H1 (cell line): Measurements from ENCODE around the gene KIF26B. TPM values are rescaled to one million over a fixed set of nuclear protein-coding genes. Genes with fewer than 3 reads are reported as not detected.

Source experiments
- CTCF ChIA-PET: fragments of 300-600 bp; sonication (Branson Sonifier 250); formaldehyde crosslinking; loops from one replicate; lab custom pipeline; 2021; ENCODE audit not compliant: partially characterized antibody; lab: Charles Lee
- POLR2A ChIA-PET: fragments of 300-600 bp; sonication (Branson Sonifier 250); formaldehyde crosslinking; loops from one replicate; lab custom pipeline; 2021; ENCODE audit warnings: inconsistent platforms; ENCODE audit not compliant: partially characterized antibody; lab: Charles Lee
- DNase-seq, 2 experiments: peaks; one replicate each; pipeline versions ENCODE4 v3.0.0 to v3.0.0-alpha.2; 2010 to 2022; ENCODE audit warnings: low spot score in 2 of 2, low read depth in 1 of 2, mixed read lengths in 1 of 2
- FAIRE-seq: peaks from 2 replicates; lab custom pipeline; 2011; peaks lifted over from hg19 to GRCh38; lab: Jason Lieb, UNC
- H2AFZ ChIP-seq: 2 replicates; pipeline ENCODE4 v1.8.1; 2012; ENCODE audit warnings: low read length, inconsistent platforms
- H2AK5ac ChIP-seq: 2 replicates; pipeline ENCODE4 v1.6.1; 2013; ENCODE audit warnings: low read depth, low read length
- H2BK120ac ChIP-seq: replicated peaks from 2 replicates; pipeline ENCODE3; 2013; ENCODE audit warnings: low read depth, low read length, inconsistent platforms
- H2BK12ac ChIP-seq: 2 replicates; pipeline ENCODE4 v1.6.1; 2013; ENCODE audit warnings: low read depth, low read length
- H2BK15ac ChIP-seq: 2 replicates; pipeline ENCODE4 v1.6.1; 2013; ENCODE audit warnings: low read length
- H2BK20ac ChIP-seq: 2 replicates; pipeline ENCODE4 v1.6.1; 2013; ENCODE audit warnings: low read length
- H2BK5ac ChIP-seq: 2 replicates; pipeline ENCODE4 v1.6.1; 2013; ENCODE audit warnings: low read depth, low read length
- H3K14ac ChIP-seq: 2 replicates; pipeline ENCODE4 v1.6.1; 2013; ENCODE audit warnings: inconsistent platforms; ENCODE audit not compliant: insufficient read length
- H3K18ac ChIP-seq: 2 replicates; pipeline ENCODE4 v1.6.1; 2013; ENCODE audit warnings: low read length; ENCODE audit errors: extremely low read depth
- H3K23ac ChIP-seq: 2 replicates; pipeline ENCODE4 v1.6.1; 2013; ENCODE audit warnings: inconsistent platforms; ENCODE audit not compliant: insufficient read length
- H3K23me2 ChIP-seq: 2 replicates; pipeline ENCODE4 v1.6.1; 2013; ENCODE audit warnings: low read depth, low read length
- H3K27ac ChIP-seq: 2 replicates; pipeline ENCODE4 v1.6.1; 2011; ENCODE audit warnings: low read depth, low read length, inconsistent platforms
- H3K27me3 ChIP-seq, 4 experiments: replicated peaks in 1 of 4; 1 replicate in 1 of 4; 2 replicates in 3 of 4; pipeline versions ENCODE4 v1.6.1 to v1.8.1; 2011 to 2013; ENCODE audit warnings: low read length in 3 of 4, mild to moderate bottlenecking in 3 of 4, inconsistent platforms in 2 of 4, mixed read lengths in 2 of 4, moderate library complexity in 1 of 4; ENCODE audit not compliant: control insufficient read depth in 3 of 4, insufficient read depth in 3 of 4; ENCODE audit errors: extremely low read depth in 1 of 4
- H3K36me3 ChIP-seq, 4 experiments: 2 replicates each; pipeline versions ENCODE4 v1.6.1 to v1.8.1; 2011 to 2013; ENCODE audit warnings: mild to moderate bottlenecking in 4 of 4, low read length in 3 of 4, moderate library complexity in 2 of 4, control low read depth in 1 of 4, inconsistent platforms in 1 of 4; ENCODE audit not compliant: insufficient read depth in 4 of 4, control insufficient read depth in 2 of 4
- H3K4ac ChIP-seq: replicated peaks from 2 replicates; pipeline ENCODE3; 2013; ENCODE audit warnings: low read length, low read depth, mixed read lengths, inconsistent platforms; ENCODE audit not compliant: insufficient read length
- H3K4me1 ChIP-seq, 4 experiments: replicated peaks in 1 of 4; 1 replicate in 1 of 4; 2 replicates in 3 of 4; pipeline versions ENCODE4 v1.6.1 to v1.8.1; 2011 to 2013; ENCODE audit warnings: low read length in 3 of 4, inconsistent platforms in 2 of 4, mixed read lengths in 1 of 4; ENCODE audit not compliant: insufficient read depth in 4 of 4, control insufficient read depth in 3 of 4
- H3K4me2 ChIP-seq, 2 experiments: 2 replicates each; pipeline versions ENCODE4 v1.6.1 to v1.8.1; 2011 to 2013; ENCODE audit warnings: low read depth in 2 of 2, low read length in 2 of 2, control low read depth in 1 of 2, inconsistent platforms in 1 of 2, mild to moderate bottlenecking in 1 of 2; ENCODE audit not compliant: insufficient read depth in 1 of 2
- H3K4me3 ChIP-seq, 4 experiments: fragments of 200-600, 300-600 bp in 1 of 4; sonication (generic), shearing (Covaris generic), sonication (Bioruptor Twin) in 1 of 4; 2 replicates each; pipeline versions ENCODE4 v1.5.1 to v1.8.1; 2011 to 2016; ENCODE audit warnings: low read length in 4 of 4, low read depth in 3 of 4, control low read depth in 2 of 4, inconsistent platforms in 2 of 4, mild to moderate bottlenecking in 2 of 4, mixed read lengths in 1 of 4, moderate library complexity in 1 of 4; ENCODE audit not compliant: insufficient read depth in 2 of 4; ENCODE audit errors: extremely low read depth in 1 of 4
- H3K56ac ChIP-seq: replicated peaks from 2 replicates; pipeline ENCODE3; 2013; ENCODE audit warnings: low read depth, mild to moderate bottlenecking, mixed read lengths, low read length, inconsistent platforms; ENCODE audit not compliant: insufficient read length
- H3K79me1 ChIP-seq: 2 replicates; pipeline ENCODE4 v1.6.1; 2013; ENCODE audit warnings: low read depth, low read length, control low read depth
- H3K79me2 ChIP-seq, 2 experiments: 2 replicates each; pipeline versions ENCODE4 v1.6.1 to v1.8.1; 2012 to 2013; ENCODE audit warnings: low read length in 2 of 2, mild to moderate bottlenecking in 2 of 2, inconsistent platforms in 1 of 2; ENCODE audit not compliant: insufficient read depth in 2 of 2, control insufficient read depth in 1 of 2
- H3K9ac ChIP-seq, 4 experiments: replicated peaks in 1 of 4; 1 replicate in 1 of 4; 2 replicates in 3 of 4; pipeline versions ENCODE4 v1.6.1 to v1.8.1; 2011 to 2013; ENCODE audit warnings: low read depth in 3 of 4, low read length in 3 of 4, control low read depth in 2 of 4, mild to moderate bottlenecking in 2 of 4, moderate library complexity in 2 of 4, inconsistent platforms in 1 of 4; ENCODE audit errors: extremely low read depth in 1 of 4
- H3K9me3 ChIP-seq, 2 experiments: 2 replicates each; pipeline versions ENCODE4 v1.6.1 to v1.8.1; 2012 to 2013; ENCODE audit warnings: mild to moderate bottlenecking in 2 of 2, moderate library complexity in 2 of 2, control low read depth in 1 of 2, inconsistent platforms in 1 of 2, low read depth in 1 of 2, low read length in 1 of 2, mixed read lengths in 1 of 2; ENCODE audit not compliant: insufficient read depth in 2 of 2
- H4K20me1 ChIP-seq, 2 experiments: replicated peaks in 1 of 2; 2 replicates each; pipeline versions ENCODE3 to v1.8.1; 2011 to 2013; ENCODE audit warnings: inconsistent platforms in 2 of 2, low read length in 2 of 2, mild to moderate bottlenecking in 1 of 2; ENCODE audit not compliant: insufficient read depth in 2 of 2, control insufficient read depth in 1 of 2
- H4K5ac ChIP-seq: 2 replicates; pipeline ENCODE4 v1.6.1; 2013; ENCODE audit warnings: low read length, low read depth, mixed read lengths, inconsistent platforms; ENCODE audit not compliant: insufficient read length
- H4K8ac ChIP-seq: 2 replicates; pipeline ENCODE4 v1.8.0; 2013; ENCODE audit warnings: mild to moderate bottlenecking, moderate library complexity, low read length, inconsistent platforms; ENCODE audit not compliant: insufficient read depth; ENCODE audit errors: extremely low read depth
- H4K91ac ChIP-seq: replicated peaks from 2 replicates; pipeline ENCODE3; 2013; ENCODE audit warnings: low read length, mixed read lengths, inconsistent platforms; ENCODE audit not compliant: insufficient read length
- BRCA1 ChIP-seq: IDR thresholded peaks from 2 replicates; pipeline ENCODE4 v1.6.1; 2012; ENCODE audit warnings: low read depth, low read length, improper control_type of control experiment
- JUN ChIP-seq: IDR thresholded peaks from 2 replicates; pipeline ENCODE4 v1.6.1; 2011; ENCODE audit warnings: low read depth, mild to moderate bottlenecking, improper control_type of control experiment, low read length
- JUND ChIP-seq: IDR thresholded peaks from 2 replicates; pipeline ENCODE4 v1.6.1; 2011; ENCODE audit warnings: mild to moderate bottlenecking, improper control_type of control experiment, low read length
- WGBS, 2 experiments: shearing (Covaris generic) in 1 of 2; methylation state at CpG; one replicate each; pipeline versions ENCODE4 v1.1.6 to v1.1.7; 2013 to 2015; ENCODE audit warnings: low lambda C conversion rate in 2 of 2, mixed read lengths in 2 of 2, inconsistent platforms in 1 of 2, low coverage in 1 of 2, missing lambda C conversion rate in 1 of 2; ENCODE audit not compliant: insufficient replicate concordance in 2 of 2, insufficient coverage in 1 of 2, insufficient read length in 1 of 2; ENCODE audit errors: extremely low coverage in 1 of 2, missing lambda C conversion rate in 1 of 2; 5-methylcytosine and 5-hydroxymethylcytosine counted together
- polyA plus RNA-seq, 7 experiments: library from polyadenylated mRNA; depleted of rRNA in 3 of 7; stranded (reverse) in 5 of 7; unstranded in 2 of 7; fragments of >200 nt in 5 of 7; fragments of 200-250 nt in 2 of 7; gene quantifications; 1 replicate in 5 of 7; 2 replicates in 1 of 7; 4 replicates in 1 of 7; pipeline versions ENCODE4 v1.2.1 to v1.2.3, GENCODE V29; 2011 to 2013; ENCODE audit warnings: missing spikeins in 2 of 7, mixed read lengths in 2 of 7
- total RNA-seq: library from RNA; stranded (reverse); fragmentation: NEBNext Ultra II Directional; extraction: Animal tissue kit (Norgen Biotek cat#: 25700); gene quantifications from 2 replicates; pipeline ENCODE4 v1.2.1, GENCODE V29; 2021

The KIF26B gene
- total and polyA plus RNA-seq, 2 of the 8 experiments (the other 6 are each of a cell fraction or from before 2014, with no cell fraction given): 0.06 to 0.28 TPM

DNA sequence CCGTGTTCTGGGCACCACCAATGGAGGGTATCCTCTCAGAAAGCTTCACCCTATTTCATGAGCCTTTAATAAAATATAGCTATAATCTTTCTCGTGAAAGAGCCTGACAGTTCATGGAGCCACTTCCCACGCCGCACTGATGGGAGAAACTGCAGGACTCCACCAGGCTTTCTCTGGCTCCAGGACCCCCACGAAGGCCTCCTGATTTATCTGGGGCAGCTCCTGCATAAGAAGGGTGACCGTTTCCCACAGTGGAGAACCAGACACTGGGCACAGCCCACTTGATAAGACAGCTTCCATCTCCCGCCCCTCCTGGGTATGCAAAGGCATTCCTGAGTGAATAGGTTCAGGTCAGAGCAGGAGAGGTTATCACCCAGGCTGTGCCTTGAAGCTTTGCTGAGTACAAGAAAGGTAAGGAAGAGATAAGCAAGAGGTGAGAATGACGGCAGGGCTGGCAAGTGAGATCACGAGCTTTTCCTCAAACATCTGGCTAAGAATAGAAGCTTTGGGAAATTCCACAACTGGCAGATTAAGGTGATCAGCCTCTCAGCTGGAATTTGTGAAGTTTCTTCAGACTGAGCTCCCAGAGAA lies 499.8 kb downstream of the KIF26B start:
- no peaks in the 10 kb centered on the region for H3K36me3 ChIP-seq
- no peak overlapping the region; a peak in 1 of 4 replicates for H3K4me2 ChIP-seq
- H2BK15ac ChIP-seq: no peak overlapping the region
- H4K5ac ChIP-seq: no peak overlapping the region
- FAIRE-seq: no peak
- ChIA-PET POLR2A (interaction anchor here (0.5 kb wide), 1 partner anchor 519 kb away, joined by 3 read pairs; no protein-coding TSS in a partner anchor), CTCF (interaction anchor here (0.6 kb wide), 1 partner anchor 292 kb away, joined by 3 read pairs; no protein-coding TSS in a partner anchor)
- no peak for DNase-seq
- no peak overlapping the region for H2BK12ac ChIP-seq
- no peaks in the 10 kb centered on the region for H4K20me1 ChIP-seq
- H3K27me3 ChIP-seq: no peaks in the 10 kb centered on the region
- no peak overlapping the region for H2AFZ ChIP-seq
- no peaks in the 10 kb centered on the region for H3K79me2 ChIP-seq
- no peak overlapping the region for H3K9ac ChIP-seq
- no peak overlapping the region for H3K14ac ChIP-seq
- H2BK5ac ChIP-seq: no peak overlapping the region
- no peak overlapping the region for H3K23ac ChIP-seq
- peaks cover 4 to 8% of the 10 kb centered on the region in 2 experiments; a peak in 3 of 4 replicates for H3K9me3 ChIP-seq
- no peaks in the 10 kb centered on the region for H3K79me1 ChIP-seq
- no peaks in the 10 kb centered on the region for H3K23me2 ChIP-seq
- H3K4me1 ChIP-seq: peaks cover 2 to 5% (median 3%) of the 10 kb centered on the region in 4 experiments; a peak in 3 of 7 replicates
- no peak overlapping the region for H2AK5ac ChIP-seq
- H3K18ac ChIP-seq: no peak overlapping the region
- H3K4me3 ChIP-seq: no peak overlapping the region
- H3K27ac ChIP-seq: no peak overlapping the region
- H2BK120ac ChIP-seq: no peak overlapping the region
- H3K56ac ChIP-seq: no peak overlapping the region
- H4K91ac ChIP-seq: no peak overlapping the region
- TF ChIP-seq BRCA1 (no peak), JUND (no peak), JUN (no peak)
- H3K4ac ChIP-seq: no peak overlapping the region
- 76% methylated on average over 9 of the region's 9 CpGs; no CpG with 5 or more reads in 1 of the 2 experiments for WGBS, 2 experiments
- H4K8ac ChIP-seq: no peak overlapping the region
- no peak overlapping the region for H2BK20ac ChIP-seq
